GM18861 (cell line): ENCODE results near the gene GALNT9.
"Not testable (repeated sequence)": the region's sequence is repeated elsewhere in the genome, so short reads cannot be mapped to it uniquely, and the experiment has no call there.

Experiments used
- ATAC-seq: cut with Tn5 transposase; IDR thresholded peaks from one replicate; pipeline ENCODE4 v1.9.1; 2021; ENCODE audit not compliant: unreplicated experiment

The GALNT9 gene

GRCh38 chr12:132358241-132359225 lies 29.1 kb upstream of the GALNT9 start:
- ATAC-seq, result not testable (repeated sequence)

DNA sequence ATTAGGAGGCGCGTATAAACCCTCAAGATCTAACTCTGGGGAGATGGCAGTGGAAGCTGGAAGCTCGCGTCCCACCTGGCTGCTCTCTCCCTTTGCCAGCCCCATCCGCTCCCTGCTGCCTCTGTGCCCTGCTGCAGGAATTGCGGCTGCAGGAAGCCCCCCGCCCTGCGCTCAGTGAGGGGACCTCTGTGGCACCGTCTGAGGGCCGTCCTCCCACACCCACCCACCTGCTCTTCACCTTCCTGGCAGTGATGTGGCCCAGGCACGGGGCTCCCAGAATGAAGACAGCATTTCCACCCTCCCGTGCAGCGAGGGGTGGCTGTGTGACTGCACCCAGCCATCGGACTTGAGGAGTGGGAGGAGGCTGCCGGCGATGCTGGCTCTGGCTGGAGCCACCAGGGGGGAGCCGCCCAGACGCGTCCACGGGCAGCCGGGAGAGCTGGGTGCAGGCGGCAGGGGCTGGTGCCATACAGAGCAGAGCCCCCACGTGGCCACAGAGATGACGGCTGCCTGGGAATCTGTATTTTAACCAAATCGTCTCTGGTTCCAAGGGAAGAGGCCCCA lies 28.3 kb upstream of the GALNT9 start:
- ATAC-seq, result no peak

DNA sequence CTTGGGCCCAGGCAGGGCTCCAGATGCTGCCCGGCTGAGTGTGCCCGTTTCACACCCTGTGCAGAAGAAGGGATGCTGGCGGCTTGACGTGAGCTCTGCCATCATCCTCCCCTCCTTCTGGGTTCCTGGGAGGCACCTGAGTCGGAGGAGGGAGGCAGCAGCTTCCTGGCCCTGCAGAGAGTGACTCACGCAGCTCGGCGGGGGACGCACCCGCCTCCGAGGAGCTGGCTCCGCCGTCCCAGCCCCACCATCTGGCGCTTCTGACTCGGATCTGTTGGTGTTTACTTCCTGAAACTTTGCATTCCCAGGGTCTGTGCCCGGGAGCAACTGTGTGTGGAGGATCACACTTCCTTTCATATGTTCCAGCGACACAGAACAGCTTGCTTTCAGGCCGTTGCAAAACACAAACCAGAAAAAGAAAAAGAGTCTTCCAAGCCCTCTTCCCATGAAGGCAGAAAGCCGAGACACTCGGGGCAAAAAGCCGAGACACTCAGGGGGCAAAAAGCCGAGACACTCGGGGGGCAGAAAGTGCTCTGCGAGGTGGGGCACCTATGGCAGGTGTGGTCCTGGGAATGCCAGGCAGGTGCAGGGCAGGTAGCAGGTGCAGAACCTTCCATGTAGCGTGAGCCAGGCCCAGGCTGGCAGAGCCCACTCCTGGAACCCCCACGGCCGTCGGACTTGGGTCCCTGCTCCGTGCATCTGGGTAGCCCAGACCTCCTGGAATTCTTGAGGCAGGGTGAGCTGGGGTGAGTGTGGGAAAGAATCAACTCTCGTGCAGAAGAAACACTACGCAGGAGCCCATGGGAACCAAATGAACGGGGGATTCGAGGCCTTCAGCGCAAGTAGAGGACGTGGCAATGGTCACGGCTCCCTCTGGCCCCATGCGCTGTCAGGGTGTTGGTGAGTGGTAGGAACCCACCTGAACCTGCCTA lies 27.6 kb upstream of the GALNT9 start:
- no peak for ATAC-seq

GRCh38 chr12:132355742-132356681 lies 26.6 kb upstream of the GALNT9 start:
- ATAC-seq, result no peak

- no peak for ATAC-seq
These were observed 25.7 kb upstream of the GALNT9 start for GRCh38 chr12:132354982-132355680.

- ATAC-seq, result no peak
These were observed 25.0 kb upstream of the GALNT9 start for GRCh38 chr12:132354211-132354981.

DNA sequence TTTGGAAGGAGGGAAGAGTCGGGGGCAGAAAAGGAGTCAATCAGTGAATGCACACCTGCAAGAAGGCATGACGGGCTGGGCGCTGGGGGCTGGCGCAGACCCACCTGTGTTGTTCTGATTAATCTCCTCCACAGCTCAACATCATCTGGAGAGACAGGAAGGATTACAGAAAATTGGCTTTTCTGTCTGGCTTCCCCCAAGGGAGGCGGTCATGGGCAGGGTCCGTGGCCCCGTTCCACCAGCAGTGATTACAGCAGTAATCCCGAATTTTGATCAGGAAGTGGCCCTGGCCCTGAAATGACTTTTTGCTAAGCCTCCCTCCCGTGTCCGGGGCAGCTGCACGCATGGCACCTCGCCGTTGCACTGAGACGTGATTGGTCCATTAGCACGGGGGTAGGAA lies 24.4 kb upstream of the GALNT9 start:
- ATAC-seq, result no peak

DNA sequence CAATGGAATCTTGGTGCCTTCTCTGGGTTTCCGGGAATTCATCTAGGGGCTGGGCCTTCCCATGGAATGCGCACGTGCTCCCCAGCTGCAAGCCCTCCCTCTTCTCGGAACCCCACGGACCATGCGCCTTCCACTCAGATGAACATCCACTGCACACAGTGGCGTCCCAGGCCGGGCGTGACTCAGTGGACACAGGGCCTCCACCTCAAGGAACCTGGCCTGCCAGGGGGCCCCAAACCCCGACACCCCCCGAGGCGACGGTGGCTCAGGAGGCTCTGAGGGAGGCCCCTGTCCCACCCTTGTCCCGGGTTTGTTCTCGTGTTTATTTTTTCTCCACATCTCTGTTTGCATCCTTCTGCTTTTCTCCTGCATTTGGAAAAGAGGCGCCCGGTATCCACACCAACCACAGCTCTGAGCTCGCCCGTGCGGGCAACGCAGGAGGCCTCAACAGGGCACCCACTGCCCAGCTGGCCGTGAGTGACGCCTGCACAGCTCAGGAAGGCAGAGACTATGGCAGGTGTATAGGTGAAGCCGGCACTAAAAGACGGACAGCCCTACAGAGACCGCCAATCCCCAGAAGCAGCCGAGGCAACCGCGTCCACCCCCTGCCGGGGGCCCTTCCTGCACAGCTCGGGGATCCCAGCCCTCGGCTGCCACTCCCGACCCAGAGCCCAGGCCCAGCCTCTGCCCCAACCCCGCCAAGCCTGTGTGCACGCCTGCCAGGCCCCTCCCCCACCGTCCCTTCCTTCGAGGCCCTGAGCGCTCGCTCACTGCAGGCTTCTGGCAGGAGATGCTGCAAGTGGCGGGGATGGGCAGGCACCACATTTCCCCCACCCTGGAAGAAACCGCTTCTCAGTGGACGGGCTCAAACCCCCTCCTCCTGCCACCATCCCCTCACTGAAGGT lies 23.8 kb upstream of the GALNT9 start:
- ATAC-seq, result no peak

DNA sequence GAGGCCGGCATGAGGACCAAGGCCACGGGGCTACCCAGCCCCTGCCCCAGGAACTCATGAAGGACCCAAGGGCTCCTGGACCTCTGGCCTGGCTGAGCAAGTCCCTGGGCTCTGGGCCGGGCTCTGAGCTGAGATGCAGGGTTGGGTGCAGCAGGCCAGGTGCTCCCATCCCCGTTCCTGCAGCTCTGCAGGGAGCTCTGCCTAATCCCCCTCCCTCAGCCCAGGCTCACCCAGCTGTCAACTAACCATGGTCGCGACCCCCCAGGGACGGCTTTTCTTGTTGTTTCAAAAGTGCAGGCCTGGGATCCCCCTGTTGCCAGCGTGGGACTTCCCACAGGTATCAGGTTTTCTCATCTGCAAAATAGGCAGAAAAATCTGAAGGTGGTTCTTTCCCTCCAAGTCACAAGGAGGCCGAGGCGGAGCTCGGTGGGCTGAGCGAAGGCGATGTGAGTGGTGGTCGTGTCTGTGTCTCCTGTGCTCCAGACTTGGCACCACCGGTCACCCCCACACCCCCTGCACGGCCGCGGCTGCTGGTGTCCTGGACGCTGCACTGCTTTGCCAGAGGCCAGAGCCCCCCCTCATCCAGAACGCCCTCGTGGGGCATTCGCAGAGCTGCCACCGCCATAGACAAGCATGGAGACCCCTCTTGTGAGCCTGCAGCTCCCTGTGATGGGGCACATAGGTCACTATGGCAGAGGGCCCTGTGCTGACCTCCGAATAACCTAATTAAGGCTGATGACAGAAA lies 22.5 kb upstream of the GALNT9 start:
- ATAC-seq, result no peak

DNA sequence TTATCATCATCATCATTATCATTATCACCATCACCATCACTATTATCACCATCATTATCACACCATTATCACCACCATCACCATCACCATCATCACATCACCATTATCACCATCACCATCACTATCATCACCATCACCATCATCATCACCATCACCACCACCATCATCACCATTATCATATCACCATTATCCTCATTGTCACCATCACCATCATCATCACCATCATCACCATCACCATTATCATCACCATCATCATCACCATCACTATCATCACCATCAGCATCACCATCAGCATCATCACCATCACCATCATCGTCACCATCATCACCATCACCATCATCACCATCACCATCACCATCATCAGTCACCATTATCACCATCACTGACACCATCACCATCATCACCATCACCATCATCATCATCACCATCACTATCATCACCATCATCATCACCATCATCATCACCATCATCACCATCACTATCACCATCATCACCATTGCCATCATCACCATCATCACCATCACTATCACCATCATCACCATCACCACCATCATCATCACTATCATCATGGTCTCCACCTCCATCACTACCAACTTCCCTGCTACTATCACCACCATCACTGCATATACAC lies 20.2 kb upstream of the GALNT9 start:
- ATAC-seq, result no peak

DNA sequence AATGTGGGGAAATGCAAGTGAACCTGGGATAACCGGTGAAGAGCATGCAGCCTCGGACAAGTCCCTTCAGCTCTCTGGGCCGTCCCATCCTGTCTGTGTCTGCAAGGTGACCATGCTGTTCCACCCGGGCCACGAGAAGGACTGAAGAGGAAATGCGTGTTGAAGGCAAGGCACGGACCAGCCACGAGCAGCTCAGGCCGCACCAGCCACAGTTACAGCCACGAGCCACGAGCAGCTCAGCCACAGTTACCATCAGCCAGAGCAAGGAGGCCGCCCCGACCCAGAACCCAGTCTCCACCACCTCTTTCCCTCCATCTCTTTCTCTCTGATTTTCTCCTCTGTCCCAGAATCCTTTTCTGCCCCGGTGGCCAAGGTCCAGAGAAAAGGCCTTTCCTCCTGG lies 18.8 kb upstream of the GALNT9 start:
- no peak for ATAC-seq

DNA sequence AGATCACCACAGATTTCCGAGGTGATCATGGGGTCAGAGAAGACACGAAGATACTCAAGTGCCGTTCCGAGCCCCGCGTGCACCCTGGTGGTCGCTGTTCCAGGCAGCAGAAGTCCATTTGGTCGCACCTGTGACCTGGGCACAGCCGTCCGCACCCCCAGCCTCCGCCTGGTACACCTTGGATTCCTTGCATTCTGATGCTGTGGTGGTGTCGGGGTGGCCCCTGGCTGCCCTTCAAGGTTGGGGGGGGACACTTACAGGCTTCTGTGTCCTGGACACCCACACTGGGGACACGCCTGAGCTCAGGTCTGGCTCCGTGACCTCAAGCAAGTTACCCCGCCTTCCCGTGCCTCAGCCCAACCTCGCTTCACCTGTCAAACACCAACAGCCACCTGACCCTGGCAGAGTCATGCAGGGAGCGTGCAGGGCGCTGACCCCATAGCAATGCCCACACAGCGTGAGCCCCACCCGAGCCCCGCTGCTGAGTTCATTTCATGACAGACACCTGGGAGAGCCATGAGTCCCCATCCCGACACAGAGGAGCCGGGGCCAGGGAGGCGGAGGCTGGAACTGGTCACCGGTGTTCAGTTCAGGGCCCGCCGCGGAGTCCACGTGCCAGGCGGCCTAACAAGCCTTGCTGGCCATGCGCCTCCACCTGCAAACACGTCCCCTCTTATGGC lies 17.9 kb upstream of the GALNT9 start:
- no peak for ATAC-seq

- no peak for ATAC-seq
These were observed 17.2 kb upstream of the GALNT9 start for GRCh38 chr12:132346471-132347175.

- ATAC-seq, result no peak
These were observed 16.3 kb upstream of the GALNT9 start for GRCh38 chr12:132345561-132346200.

GRCh38 chr12:132345126-132345525 lies 15.7 kb upstream of the GALNT9 start:
- no peak for ATAC-seq
